ENCODE measurements around the gene ASIC2.

Gene ASIC2

DNA sequence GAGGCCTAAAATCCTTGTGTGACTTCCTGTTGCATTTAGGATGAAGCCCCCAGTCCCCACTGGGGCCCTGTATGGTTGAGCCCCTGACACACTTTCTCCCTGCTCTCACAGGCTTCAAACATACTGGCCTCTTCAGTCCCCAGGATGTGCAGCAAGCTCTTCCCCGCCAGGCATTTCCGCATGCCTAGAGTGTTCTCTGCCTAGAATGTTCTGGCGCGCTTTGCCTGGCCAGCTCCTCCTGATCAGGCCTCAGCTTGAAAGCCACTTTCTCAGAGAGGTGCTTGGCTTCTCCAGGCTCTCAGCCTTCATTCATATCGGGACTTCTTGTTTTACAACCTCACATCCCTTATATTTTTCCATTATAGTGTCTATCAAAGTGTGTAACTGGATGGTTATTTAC lies 177.7 kb downstream of the ASIC2 start:
- Histone ChIP-seq H3K4me1 (ENCODE audit: control insufficient read depth in 5 of 5, insufficient read depth in 5 of 5, low read length in 5 of 5) (peaks cover 0 to 11% (median 8%) of the 10 kb centered on the region in 5 donors), H3K9ac (ENCODE audit: low read length in 5 of 5) (no peak overlapping the region), H3K9me3 (ENCODE audit: control insufficient read depth in 5 of 5, low read length in 5 of 5) (no peaks in the 10 kb centered on the region), H3K4me3 (ENCODE audit: low read depth in 1 of 5, low read length in 5 of 5) (no peak overlapping the region), H3K36me3 (ENCODE audit: control insufficient read depth in 5 of 5, insufficient read depth in 5 of 5, low read length in 5 of 5) (no peaks in the 10 kb centered on the region), H3K27ac (ENCODE audit: low read depth, low read length) (no peak overlapping the region), H3K27me3 (ENCODE audit: control insufficient read depth in 5 of 5, insufficient read depth in 4 of 5, low read length in 5 of 5) (peaks cover 0 to 13% (median 3%) of the 10 kb centered on the region in 5 donors)

GRCh38 chr17:33113991-33114370 lies 179.1 kb downstream of the ASIC2 start:
- Histone ChIP-seq H3K4me3 (ENCODE audit: low read depth in 1 of 5, low read length in 5 of 5) (no peak overlapping the region), H3K9ac (ENCODE audit: low read length in 5 of 5) (no peak overlapping the region), H3K4me1 (ENCODE audit: control insufficient read depth in 5 of 5, insufficient read depth in 5 of 5, low read length in 5 of 5) (peaks cover 0 to 11% (median 8%) of the 10 kb centered on the region in 5 donors), H3K27me3 (ENCODE audit: control insufficient read depth in 5 of 5, insufficient read depth in 4 of 5, low read length in 5 of 5) (peaks cover 0 to 13% (median 5%) of the 10 kb centered on the region in 5 donors), H3K9me3 (ENCODE audit: control insufficient read depth in 5 of 5, low read length in 5 of 5) (no peaks in the 10 kb centered on the region), H3K27ac (ENCODE audit: low read depth, low read length) (no peak overlapping the region), H3K36me3 (ENCODE audit: control insufficient read depth in 5 of 5, insufficient read depth in 5 of 5, low read length in 5 of 5) (no peaks in the 10 kb centered on the region)

DNA sequence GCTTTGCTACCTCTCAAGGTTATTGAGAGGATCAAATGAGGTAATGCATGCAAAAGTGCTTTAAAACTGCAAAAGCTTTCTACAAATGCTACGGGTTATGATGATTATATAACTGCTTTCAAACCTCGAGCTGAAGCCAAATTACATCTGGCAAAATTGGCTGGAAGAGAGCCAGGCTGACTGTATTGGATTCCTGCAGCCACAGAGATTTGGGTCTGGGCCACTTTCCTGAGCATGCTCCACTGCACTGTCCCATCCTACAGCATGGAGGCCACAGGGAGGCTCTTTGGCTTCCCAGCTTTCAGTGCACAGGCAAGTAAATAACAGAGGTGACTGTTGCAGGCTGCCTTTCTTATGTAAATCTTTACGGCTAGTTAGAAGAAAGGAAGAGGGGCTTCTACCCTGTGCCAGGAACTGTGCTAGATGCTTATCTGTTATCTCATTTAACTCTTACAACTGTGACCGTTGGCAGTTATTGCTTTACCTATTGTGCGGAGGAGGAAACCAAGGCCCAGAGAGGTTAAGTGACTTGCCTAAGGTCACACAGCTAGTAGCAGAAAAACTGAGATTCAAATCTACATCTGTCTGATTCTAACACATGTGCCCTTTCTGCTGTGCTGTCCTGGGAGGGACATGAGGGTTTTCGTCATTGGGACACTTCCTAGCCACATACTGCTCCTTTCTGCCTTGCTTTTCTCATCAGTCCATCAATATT lies 179.7 kb downstream of the ASIC2 start:
- no peaks in the 10 kb centered on the region for H3K36me3 ChIP-seq (ENCODE audit: control insufficient read depth in 5 of 5, insufficient read depth in 5 of 5, low read length in 5 of 5)
- no peak overlapping the region for H3K4me3 ChIP-seq (ENCODE audit: low read depth in 1 of 5, low read length in 5 of 5)
- H3K27ac ChIP-seq (ENCODE audit: low read depth, low read length) = no peak overlapping the region
- no peaks in the 10 kb centered on the region for H3K9me3 ChIP-seq (ENCODE audit: control insufficient read depth in 5 of 5, low read length in 5 of 5)
- peaks cover 0 to 11% (median 8%) of the 10 kb centered on the region in 5 donors for H3K4me1 ChIP-seq (ENCODE audit: control insufficient read depth in 5 of 5, insufficient read depth in 5 of 5, low read length in 5 of 5)
- H3K9ac ChIP-seq (ENCODE audit: low read length in 5 of 5) = no peak overlapping the region
- peaks cover 0 to 12% (median 6%) of the 10 kb centered on the region in 5 donors for H3K27me3 ChIP-seq (ENCODE audit: control insufficient read depth in 5 of 5, insufficient read depth in 4 of 5, low read length in 5 of 5)

DNA sequence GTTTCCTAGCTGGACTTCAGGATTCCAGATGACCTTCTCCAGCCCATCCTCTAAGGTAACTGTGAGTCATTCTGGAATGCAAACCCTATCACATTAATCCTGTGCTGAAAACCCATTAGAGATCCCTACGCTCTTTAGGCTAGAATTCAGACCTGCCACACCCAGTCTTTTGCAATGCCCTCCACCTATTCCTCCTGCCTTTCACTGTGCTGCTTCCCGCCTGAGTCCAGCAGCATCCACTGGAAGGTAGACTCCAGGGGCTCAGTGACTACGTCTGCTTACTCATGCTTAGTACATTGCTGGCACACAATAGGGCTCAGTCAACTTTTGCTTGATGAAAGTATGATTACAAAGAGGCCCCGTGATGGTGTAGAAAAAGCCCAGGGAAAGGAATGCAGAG lies 180.3 kb downstream of the ASIC2 start:
- Histone ChIP-seq H3K9me3 (ENCODE audit: control insufficient read depth in 5 of 5, low read length in 5 of 5) (no peaks in the 10 kb centered on the region), H3K4me1 (ENCODE audit: control insufficient read depth in 5 of 5, insufficient read depth in 5 of 5, low read length in 5 of 5) (peaks cover 0 to 11% (median 8%) of the 10 kb centered on the region in 5 donors), H3K27me3 (ENCODE audit: control insufficient read depth in 5 of 5, insufficient read depth in 4 of 5, low read length in 5 of 5) (peaks cover 0 to 14% (median 8%) of the 10 kb centered on the region in 5 donors), H3K27ac (ENCODE audit: low read depth, low read length) (no peak overlapping the region), H3K4me3 (ENCODE audit: low read depth in 1 of 5, low read length in 5 of 5) (no peak overlapping the region), H3K9ac (ENCODE audit: low read length in 5 of 5) (no peak overlapping the region), H3K36me3 (ENCODE audit: control insufficient read depth in 5 of 5, insufficient read depth in 5 of 5, low read length in 5 of 5) (no peaks in the 10 kb centered on the region)

GRCh38 chr17:33109336-33110072 lies 183.6 kb downstream of the ASIC2 start:
- Histone ChIP-seq H3K4me1 (ENCODE audit: control insufficient read depth in 5 of 5, insufficient read depth in 5 of 5, low read length in 5 of 5) (peaks cover 0 to 11% (median 8%) of the 10 kb centered on the region in 5 donors), H3K9ac (ENCODE audit: low read length in 5 of 5) (no peak overlapping the region), H3K27me3 (ENCODE audit: control insufficient read depth in 5 of 5, insufficient read depth in 4 of 5, low read length in 5 of 5) (peaks cover 0 to 15% (median 4%) of the 10 kb centered on the region in 5 donors), H3K9me3 (ENCODE audit: control insufficient read depth in 5 of 5, low read length in 5 of 5) (no peaks in the 10 kb centered on the region), H3K27ac (ENCODE audit: low read depth, low read length) (no peak overlapping the region), H3K4me3 (ENCODE audit: low read depth in 1 of 5, low read length in 5 of 5) (no peak overlapping the region), H3K36me3 (ENCODE audit: control insufficient read depth in 5 of 5, insufficient read depth in 5 of 5, low read length in 5 of 5) (no peaks in the 10 kb centered on the region)

GRCh38 chr17:33106525-33107165 lies 186.4 kb downstream of the ASIC2 start:
- Histone ChIP-seq H3K4me1 (ENCODE audit: control insufficient read depth in 5 of 5, insufficient read depth in 5 of 5, low read length in 5 of 5) (no peaks in the 10 kb centered on the region), H3K27me3 (ENCODE audit: control insufficient read depth in 5 of 5, insufficient read depth in 4 of 5, low read length in 5 of 5) (peaks cover 0 to 15% (median 4%) of the 10 kb centered on the region in 5 donors), H3K9ac (ENCODE audit: low read length in 5 of 5) (no peak overlapping the region), H3K36me3 (ENCODE audit: control insufficient read depth in 5 of 5, insufficient read depth in 5 of 5, low read length in 5 of 5) (no peaks in the 10 kb centered on the region), H3K9me3 (ENCODE audit: control insufficient read depth in 5 of 5, low read length in 5 of 5) (no peaks in the 10 kb centered on the region), H3K27ac (ENCODE audit: low read depth, low read length) (no peak overlapping the region), H3K4me3 (ENCODE audit: low read depth in 1 of 5, low read length in 5 of 5) (no peak overlapping the region)

- Histone ChIP-seq H3K4me1 (ENCODE audit: control insufficient read depth in 5 of 5, insufficient read depth in 5 of 5, low read length in 5 of 5) (no peaks in the 10 kb centered on the region), H3K36me3 (ENCODE audit: control insufficient read depth in 5 of 5, insufficient read depth in 5 of 5, low read length in 5 of 5) (no peaks in the 10 kb centered on the region), H3K4me3 (ENCODE audit: low read depth in 1 of 5, low read length in 5 of 5) (no peak overlapping the region), H3K27ac (ENCODE audit: low read depth, low read length) (no peak overlapping the region), H3K27me3 (ENCODE audit: control insufficient read depth in 5 of 5, insufficient read depth in 4 of 5, low read length in 5 of 5) (peaks cover 0 to 15% (median 4%) of the 10 kb centered on the region in 5 donors), H3K9me3 (ENCODE audit: control insufficient read depth in 5 of 5, low read length in 5 of 5) (no peaks in the 10 kb centered on the region), H3K9ac (ENCODE audit: low read length in 5 of 5) (no peak overlapping the region)
These were observed 187.2 kb downstream of the ASIC2 start for GRCh38 chr17:33105911-33106310.

- H3K36me3 ChIP-seq (ENCODE audit: control insufficient read depth in 5 of 5, insufficient read depth in 5 of 5, low read length in 5 of 5) = no peaks in the 10 kb centered on the region
- H3K9ac ChIP-seq (ENCODE audit: low read length in 5 of 5) = no peak overlapping the region
- no peaks in the 10 kb centered on the region for H3K9me3 ChIP-seq (ENCODE audit: control insufficient read depth in 5 of 5, low read length in 5 of 5)
- peaks cover 0 to 13% (median 4%) of the 10 kb centered on the region in 5 donors for H3K27me3 ChIP-seq (ENCODE audit: control insufficient read depth in 5 of 5, insufficient read depth in 4 of 5, low read length in 5 of 5)
- H3K4me1 ChIP-seq (ENCODE audit: control insufficient read depth in 5 of 5, insufficient read depth in 5 of 5, low read length in 5 of 5) = no peaks in the 10 kb centered on the region
- H3K4me3 ChIP-seq (ENCODE audit: low read depth in 1 of 5, low read length in 5 of 5) = no peak overlapping the region
- no peak overlapping the region for H3K27ac ChIP-seq (ENCODE audit: low read depth, low read length)
These were observed 193.2 kb downstream of the ASIC2 start for GRCh38 chr17:33099906-33100305.

DNA sequence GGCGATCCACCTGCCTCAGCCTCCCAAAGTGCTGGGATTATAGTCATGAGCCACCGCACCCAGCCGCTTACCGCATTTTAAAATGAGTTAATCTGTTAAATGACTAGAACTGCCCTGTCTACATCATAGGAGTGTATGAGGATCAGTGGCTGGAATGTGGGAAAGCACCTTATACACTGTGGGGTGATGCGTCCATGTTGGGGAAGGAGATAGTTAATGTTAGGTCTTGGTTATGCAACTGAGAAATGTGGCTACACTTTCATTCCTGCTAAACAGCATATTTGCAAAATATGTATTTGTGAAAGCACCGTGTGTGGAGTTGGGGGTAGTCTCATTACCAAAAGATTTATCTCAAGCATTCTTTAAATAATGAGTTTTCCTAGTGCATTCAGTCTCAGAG lies 193.8 kb downstream of the ASIC2 start:
- no peak overlapping the region for H3K27ac ChIP-seq (ENCODE audit: low read depth, low read length)
- H3K9me3 ChIP-seq (ENCODE audit: control insufficient read depth in 5 of 5, low read length in 5 of 5) = no peaks in the 10 kb centered on the region
- H3K4me3 ChIP-seq (ENCODE audit: low read depth in 1 of 5, low read length in 5 of 5) = no peak overlapping the region
- H3K36me3 ChIP-seq (ENCODE audit: control insufficient read depth in 5 of 5, insufficient read depth in 5 of 5, low read length in 5 of 5) = no peaks in the 10 kb centered on the region
- H3K4me1 ChIP-seq (ENCODE audit: control insufficient read depth in 5 of 5, insufficient read depth in 5 of 5, low read length in 5 of 5) = no peaks in the 10 kb centered on the region
- no peak overlapping the region for H3K9ac ChIP-seq (ENCODE audit: low read length in 5 of 5)
- peaks cover 0 to 18% (median 4%) of the 10 kb centered on the region in 5 donors for H3K27me3 ChIP-seq (ENCODE audit: control insufficient read depth in 5 of 5, insufficient read depth in 4 of 5, low read length in 5 of 5)

- Histone ChIP-seq H3K9me3 (ENCODE audit: control insufficient read depth in 5 of 5, low read length in 5 of 5) (no peaks in the 10 kb centered on the region), H3K4me1 (ENCODE audit: control insufficient read depth in 5 of 5, insufficient read depth in 5 of 5, low read length in 5 of 5) (no peaks in the 10 kb centered on the region), H3K9ac (ENCODE audit: low read length in 5 of 5) (no peak overlapping the region), H3K27me3 (ENCODE audit: control insufficient read depth in 5 of 5, insufficient read depth in 4 of 5, low read length in 5 of 5) (peaks cover 0 to 28% (median 4%) of the 10 kb centered on the region in 5 donors), H3K4me3 (ENCODE audit: low read depth in 1 of 5, low read length in 5 of 5) (no peak overlapping the region), H3K27ac (ENCODE audit: low read depth, low read length) (no peak overlapping the region), H3K36me3 (ENCODE audit: control insufficient read depth in 5 of 5, insufficient read depth in 5 of 5, low read length in 5 of 5) (no peaks in the 10 kb centered on the region)
These were observed 195.7 kb downstream of the ASIC2 start for GRCh38 chr17:33097411-33097810.
